HEK293 (cell line): Measurements from ENCODE around the gene FRMD3.

Experiments used
- CTCF ChIA-PET: fragments of 350-600 bp; formaldehyde crosslinking; extraction: SDS; loops from one replicate; lab custom pipeline; 2021; ENCODE audit warnings: antibody characterized with exemption; lab: Yijun Ruan, JAX
- POLR2A ChIA-PET: fragments of 300-600 bp; formaldehyde crosslinking; extraction: SDS; loops from one replicate; lab custom pipeline; 2020; ENCODE audit warnings: antibody characterized with exemption, inconsistent platforms; lab: Yijun Ruan, JAX
- H3K27ac ChIP-seq: fragments of 200-500 bp; sonication (Bioruptor generic); 2 replicates; pipeline ENCODE4 v1.5.1; 2014; ENCODE audit warnings: low read depth, low read length, control low read depth, inconsistent platforms; ENCODE audit errors: extremely low read depth
- H3K36me3 ChIP-seq, 2 experiments: fragments of 200-500 bp in 1 of 2; sonication (Bioruptor generic) in 1 of 2; 1 replicate in 1 of 2; 2 replicates in 1 of 2; pipeline ENCODE4 v1.5.1; 2014 to 2017; ENCODE audit warnings: inconsistent platforms in 2 of 2, low read length in 2 of 2; ENCODE audit not compliant: control insufficient read depth in 2 of 2, insufficient read depth in 1 of 2
- H3K4me1 ChIP-seq: fragments of 200-500 bp; sonication (Bioruptor generic); 2 replicates; pipeline ENCODE4 v1.5.1; 2014; ENCODE audit warnings: mild to moderate bottlenecking, low read length, inconsistent platforms; ENCODE audit not compliant: control insufficient read depth, insufficient read depth
- H3K4me3 ChIP-seq: 2 replicates; pipeline ENCODE4 v1.5.1; 2011; ENCODE audit warnings: low read depth, mild to moderate bottlenecking, control low read depth, low read length, moderate library complexity
- H3K9me3 ChIP-seq: fragments of 200-500 bp; sonication (Bioruptor generic); 2 replicates; pipeline ENCODE4 v1.5.1; 2014; ENCODE audit warnings: low read depth, low read length, inconsistent platforms; ENCODE audit not compliant: control insufficient read depth, insufficient read depth
- HOXC10 ChIP-seq: sonication (generic); formaldehyde crosslinking; IDR thresholded peaks from 2 replicates; pipeline ENCODE4 v1.8.1; 2023; ENCODE audit warnings: mild to moderate bottlenecking, missing genetic modification reagents
- REPIN1 ChIP-seq: fragments of 450-650 bp; formaldehyde crosslinking; IDR thresholded peaks from 2 replicates; pipeline ENCODE4 v1.5.1; 2017; ENCODE audit warnings: missing biosample characterization, missing genetic modification characterization, low read depth
- SP3 ChIP-seq: fragments of 450-650 bp; formaldehyde crosslinking; IDR thresholded peaks from 2 replicates; pipeline ENCODE4 v1.5.1; 2016; ENCODE audit warnings: missing biosample characterization, missing genetic modification characterization
- ZBTB1 ChIP-seq: fragments of 450-650 bp; formaldehyde crosslinking; IDR thresholded peaks from 2 replicates; pipeline ENCODE4 v1.5.1; 2016; ENCODE audit warnings: missing biosample characterization, missing genetic modification characterization
- ZBTB48 ChIP-seq: fragments of 450-650 bp; formaldehyde crosslinking; IDR thresholded peaks from 2 replicates; pipeline ENCODE4 v1.5.1; 2016; ENCODE audit warnings: missing biosample characterization, missing genetic modification characterization
- ZFP41 ChIP-seq: fragments of 450-650 bp; formaldehyde crosslinking; IDR thresholded peaks from 2 replicates; pipeline ENCODE4 v1.5.1; 2016; ENCODE audit warnings: missing biosample characterization, missing genetic modification characterization, borderline replicate concordance
- ZNF10 ChIP-seq: fragments of 450-650 bp; formaldehyde crosslinking; IDR thresholded peaks from 2 replicates; pipeline ENCODE4 v1.5.1; 2017; ENCODE audit warnings: missing biosample characterization, missing genetic modification characterization
- ZNF121 ChIP-seq: fragments of 450-650 bp; formaldehyde crosslinking; IDR thresholded peaks from 2 replicates; pipeline ENCODE4 v1.5.1; 2016; ENCODE audit warnings: missing biosample characterization, missing genetic modification characterization
- ZNF132 ChIP-seq: fragments of 450-650 bp; formaldehyde crosslinking; IDR thresholded peaks from 2 replicates; pipeline ENCODE4 v1.5.1; 2017; ENCODE audit warnings: missing biosample characterization, missing genetic modification characterization, borderline replicate concordance
- ZNF133 ChIP-seq: fragments of 450-650 bp; formaldehyde crosslinking; IDR thresholded peaks from 2 replicates; pipeline ENCODE4 v1.5.1; 2016; ENCODE audit warnings: missing biosample characterization, missing genetic modification characterization
- ZNF146 ChIP-seq: fragments of 450-650 bp; formaldehyde crosslinking; IDR thresholded peaks from 2 replicates; pipeline ENCODE4 v1.5.1; 2016; ENCODE audit warnings: missing biosample characterization, missing genetic modification characterization
- ZNF169 ChIP-seq: fragments of 450-650 bp; formaldehyde crosslinking; IDR thresholded peaks from 2 replicates; pipeline ENCODE4 v1.5.1; 2016; ENCODE audit warnings: missing biosample characterization, missing genetic modification characterization
- ZNF223 ChIP-seq: fragments of 450-650 bp; formaldehyde crosslinking; IDR thresholded peaks from 2 replicates; pipeline ENCODE4 v1.5.1; 2016; ENCODE audit warnings: missing biosample characterization, missing genetic modification characterization
- ZNF302 ChIP-seq: fragments of 450-650 bp; formaldehyde crosslinking; IDR thresholded peaks from 2 replicates; pipeline ENCODE4 v1.5.1; 2016; ENCODE audit warnings: missing biosample characterization, missing genetic modification characterization, low read depth
- ZNF341 ChIP-seq: fragments of 450-650 bp; formaldehyde crosslinking; IDR thresholded peaks from 2 replicates; pipeline ENCODE4; 2016; ENCODE audit warnings: low read depth, missing biosample characterization, missing genetic modification characterization
- ZNF350 ChIP-seq: fragments of 450-650 bp; formaldehyde crosslinking; IDR thresholded peaks from 2 replicates; pipeline ENCODE4 v1.5.0; 2017; ENCODE audit warnings: missing biosample characterization, mild to moderate bottlenecking, missing genetic modification characterization
- ZNF391 ChIP-seq: fragments of 450-650 bp; formaldehyde crosslinking; IDR thresholded peaks from 2 replicates; pipeline ENCODE4 v1.5.1; 2016; ENCODE audit warnings: low read depth, missing biosample characterization, missing genetic modification characterization, borderline replicate concordance
- ZNF404 ChIP-seq: fragments of 450-650 bp; formaldehyde crosslinking; IDR thresholded peaks from 2 replicates; pipeline ENCODE4 v1.5.1; 2017; ENCODE audit warnings: missing biosample characterization, missing genetic modification characterization
- ZNF521 ChIP-seq: fragments of 450-650 bp; formaldehyde crosslinking; IDR thresholded peaks from 2 replicates; pipeline ENCODE4 v1.5.1; 2017; ENCODE audit warnings: missing biosample characterization, mild to moderate bottlenecking, missing genetic modification characterization
- ZNF529 ChIP-seq: fragments of 450-650 bp; formaldehyde crosslinking; IDR thresholded peaks from 2 replicates; pipeline ENCODE4 v1.5.1; 2017; ENCODE audit warnings: missing genetic modification characterization, missing biosample characterization; ENCODE audit not compliant: insufficient replicate concordance
- ZNF571 ChIP-seq: fragments of 450-650 bp; formaldehyde crosslinking; IDR thresholded peaks from 2 replicates; pipeline ENCODE4 v1.5.0; 2017; ENCODE audit warnings: missing biosample characterization, missing genetic modification characterization
- ZNF585B ChIP-seq: fragments of 450-650 bp; formaldehyde crosslinking; IDR thresholded peaks from 2 replicates; pipeline ENCODE4 v1.5.1; 2016; ENCODE audit warnings: missing biosample characterization, missing genetic modification characterization
- ZNF596 ChIP-seq: fragments of 450-650 bp; IDR thresholded peaks from 2 replicates; pipeline ENCODE4 v1.5.0; 2018; ENCODE audit warnings: missing biosample characterization, mild to moderate bottlenecking, missing genetic modification characterization, moderate library complexity
- ZNF791 ChIP-seq: fragments of 450-650 bp; formaldehyde crosslinking; IDR thresholded peaks from 2 replicates; pipeline ENCODE4 v1.5.1; 2016; ENCODE audit warnings: missing biosample characterization, missing genetic modification characterization
- ZSCAN23 ChIP-seq: fragments of 450-650 bp; formaldehyde crosslinking; IDR thresholded peaks from 2 replicates; pipeline ENCODE4 v1.5.1; 2016; ENCODE audit warnings: missing biosample characterization, missing genetic modification characterization
- TF ChIP-seq, protein P1 (sequence below): IDR thresholded peaks from 2 replicates; pipeline ENCODE4 v1.6.1; 2011; ENCODE audit warnings: mild to moderate bottlenecking, low read depth, low read length, borderline replicate concordance
- TF ChIP-seq, protein P2 (sequence below): fragments of 450-650 bp; formaldehyde crosslinking; IDR thresholded peaks from 2 replicates; pipeline ENCODE4 v1.5.1; 2016; ENCODE audit warnings: missing biosample characterization, missing genetic modification characterization
- TF ChIP-seq, protein P3 (sequence below): fragments of 450-650 bp; formaldehyde crosslinking; IDR thresholded peaks from 2 replicates; pipeline ENCODE4 v1.5.1; 2017; ENCODE audit warnings: missing biosample characterization, missing genetic modification characterization
- TF ChIP-seq, protein P4 (sequence below): fragments of 450-650 bp; formaldehyde crosslinking; IDR thresholded peaks from 2 replicates; pipeline ENCODE4 v1.5.1; 2016; ENCODE audit warnings: missing biosample characterization, missing genetic modification characterization
- TF ChIP-seq, protein P5 (sequence below): fragments of 450-650 bp; formaldehyde crosslinking; IDR thresholded peaks from 2 replicates; pipeline ENCODE4 v1.5.1; 2016; ENCODE audit warnings: missing biosample characterization, missing genetic modification characterization, borderline replicate concordance

FRMD3 gene

DNA sequence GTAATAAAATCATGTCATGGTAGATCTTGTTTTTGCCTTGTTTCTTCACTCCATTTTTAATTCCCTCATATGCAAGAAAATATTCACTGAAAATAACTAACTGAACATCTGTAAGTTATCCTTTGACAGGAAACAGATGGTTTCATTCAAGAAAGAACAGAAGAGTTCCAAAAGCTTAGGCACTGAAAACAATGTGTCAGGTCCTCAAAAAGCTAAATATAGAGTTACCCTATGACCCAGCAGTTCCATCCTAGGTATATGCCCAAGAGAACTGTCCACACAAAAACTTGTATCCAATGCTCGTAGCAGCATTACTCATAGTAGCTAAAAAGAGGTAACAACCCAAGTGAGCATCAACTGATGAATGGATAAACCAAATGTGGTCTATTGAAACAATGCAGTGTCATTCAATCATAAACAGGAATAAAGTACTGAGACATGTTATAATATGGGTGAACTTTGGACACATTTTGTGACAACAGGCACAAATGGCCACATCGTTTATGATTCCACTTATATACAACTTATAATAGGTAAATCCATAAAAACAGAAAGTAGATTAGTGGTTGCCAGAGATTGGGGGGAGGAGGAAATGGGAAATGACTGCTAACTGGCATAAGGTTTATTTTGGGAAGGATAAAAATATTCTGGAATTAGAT lies 231.0 kb downstream of the FRMD3 start:
- no peak overlapping the region for H3K27ac ChIP-seq
- H3K9me3 ChIP-seq, result no peaks in the 10 kb centered on the region
- ChIA-PET POLR2A (no interaction called here), CTCF (no interaction called here)
- H3K36me3 ChIP-seq, result no peaks in the 10 kb centered on the region
- H3K4me3 ChIP-seq, result no peak overlapping the region
- no peak for TF ChIP-seq ZNF350
- no peak for TF ChIP-seq ZNF146 (tag by site-specific recombination)
- TF ChIP-seq ZNF529 (tag by site-specific recombination), result no peak
- TF ChIP-seq, protein P1, sequence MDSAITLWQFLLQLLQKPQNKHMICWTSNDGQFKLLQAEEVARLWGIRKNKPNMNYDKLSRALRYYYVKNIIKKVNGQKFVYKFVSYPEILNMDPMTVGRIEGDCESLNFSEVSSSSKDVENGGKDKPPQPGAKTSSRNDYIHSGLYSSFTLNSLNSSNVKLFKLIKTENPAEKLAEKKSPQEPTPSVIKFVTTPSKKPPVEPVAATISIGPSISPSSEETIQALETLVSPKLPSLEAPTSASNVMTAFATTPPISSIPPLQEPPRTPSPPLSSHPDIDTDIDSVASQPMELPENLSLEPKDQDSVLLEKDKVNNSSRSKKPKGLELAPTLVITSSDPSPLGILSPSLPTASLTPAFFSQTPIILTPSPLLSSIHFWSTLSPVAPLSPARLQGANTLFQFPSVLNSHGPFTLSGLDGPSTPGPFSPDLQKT, result no peak
- no peak for TF ChIP-seq ZNF133
- TF ChIP-seq ZNF169 (tag by site-specific recombination), result no peak
- TF ChIP-seq ZNF10 (tag by site-specific recombination), result no peak
- no peak for TF ChIP-seq ZBTB48 (tag by site-specific recombination)
- TF ChIP-seq ZNF223 (tag by site-specific recombination), result no peak
- no peak for TF ChIP-seq SP3
- TF ChIP-seq ZNF132 (tag by site-specific recombination), result no peak
- TF ChIP-seq ZNF571 (tag by site-specific recombination), result no peak
- no peak for TF ChIP-seq ZNF121 (tag by site-specific recombination)
- TF ChIP-seq ZNF391 (tag by site-specific recombination), result no peak
- TF ChIP-seq ZNF404, result no peak
- TF ChIP-seq, protein P2, sequence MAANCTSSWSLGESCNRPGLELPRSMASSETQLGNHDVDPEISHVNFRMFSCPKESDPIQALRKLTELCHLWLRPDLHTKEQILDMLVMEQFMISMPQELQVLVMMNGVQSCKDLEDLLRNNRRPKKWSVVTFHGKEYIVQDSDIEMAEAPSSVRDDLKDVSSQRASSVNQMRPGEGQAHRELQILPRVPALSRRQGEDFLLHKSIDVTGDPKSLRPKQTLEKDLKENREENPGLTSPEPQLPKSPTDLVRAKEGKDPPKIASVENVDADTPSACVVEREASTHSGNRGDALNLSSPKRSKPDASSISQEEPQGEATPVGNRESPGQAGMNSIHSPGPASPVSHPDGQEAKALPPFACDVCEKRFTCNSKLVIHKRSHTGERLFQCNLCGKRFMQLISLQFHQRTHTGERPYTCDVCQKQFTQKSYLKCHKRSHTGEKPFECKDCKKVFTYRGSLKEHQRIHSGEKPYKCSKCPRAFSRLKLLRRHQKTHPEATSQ (tag by site-specific recombination), result no peak
- TF ChIP-seq, protein P3, sequence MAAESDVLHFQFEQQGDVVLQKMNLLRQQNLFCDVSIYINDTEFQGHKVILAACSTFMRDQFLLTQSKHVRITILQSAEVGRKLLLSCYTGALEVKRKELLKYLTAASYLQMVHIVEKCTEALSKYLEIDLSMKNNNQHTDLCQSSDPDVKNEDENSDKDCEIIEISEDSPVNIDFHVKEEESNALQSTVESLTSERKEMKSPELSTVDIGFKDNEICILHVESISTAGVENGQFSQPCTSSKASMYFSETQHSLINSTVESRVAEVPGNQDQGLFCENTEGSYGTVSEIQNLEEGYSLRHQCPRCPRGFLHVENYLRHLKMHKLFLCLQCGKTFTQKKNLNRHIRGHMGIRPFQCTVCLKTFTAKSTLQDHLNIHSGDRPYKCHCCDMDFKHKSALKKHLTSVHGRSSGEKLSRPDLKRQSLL (tag by site-specific recombination), result no peak
- TF ChIP-seq ZBTB1 (tag by site-specific recombination), result no peak
- no peak for TF ChIP-seq ZNF585B
- TF ChIP-seq, all 188 proteins: peak for 0
- no peaks in the 10 kb centered on the region for H3K4me1 ChIP-seq

DNA sequence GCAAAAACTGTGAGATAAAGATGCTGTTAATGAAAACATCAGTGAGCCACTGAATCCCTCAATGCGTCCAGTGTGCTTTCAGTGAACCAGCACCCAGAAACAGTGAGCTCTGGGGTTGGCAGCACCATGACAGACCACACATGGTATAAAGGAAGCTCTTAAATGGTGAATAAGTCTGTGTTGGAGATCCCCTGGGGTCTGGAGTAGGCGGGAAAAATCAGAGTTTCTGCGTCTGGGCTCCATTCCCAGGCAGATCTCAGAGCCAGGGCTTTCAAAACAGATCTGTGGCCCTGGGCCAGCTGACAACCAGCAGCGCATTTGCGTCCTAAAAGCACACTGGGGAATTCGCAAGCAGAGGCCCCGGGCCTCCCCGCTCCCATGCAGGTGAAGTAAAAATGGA lies 233.5 kb downstream of the FRMD3 start:
- Histone ChIP-seq H3K9me3 (no peaks in the 10 kb centered on the region), H3K27ac (no peak overlapping the region), H3K4me1 (no peaks in the 10 kb centered on the region), H3K36me3 (no peaks in the 10 kb centered on the region), H3K4me3 (no peak overlapping the region)
- POLR2A ChIA-PET, result no interaction called here
- CTCF ChIA-PET, result interaction anchor here (0.9 kb wide), 1 partner anchor 293 kb away, joined by 3 read pairs; no protein-coding TSS in a partner anchor
- TF ChIP-seq, protein P4, sequence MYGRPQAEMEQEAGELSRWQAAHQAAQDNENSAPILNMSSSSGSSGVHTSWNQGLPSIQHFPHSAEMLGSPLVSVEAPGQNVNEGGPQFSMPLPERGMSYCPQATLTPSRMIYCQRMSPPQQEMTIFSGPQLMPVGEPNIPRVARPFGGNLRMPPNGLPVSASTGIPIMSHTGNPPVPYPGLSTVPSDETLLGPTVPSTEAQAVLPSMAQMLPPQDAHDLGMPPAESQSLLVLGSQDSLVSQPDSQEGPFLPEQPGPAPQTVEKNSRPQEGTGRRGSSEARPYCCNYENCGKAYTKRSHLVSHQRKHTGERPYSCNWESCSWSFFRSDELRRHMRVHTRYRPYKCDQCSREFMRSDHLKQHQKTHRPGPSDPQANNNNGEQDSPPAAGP (tag by site-specific recombination), result no peak
- TF ChIP-seq ZNF596 (tag by site-specific recombination), result no peak
- no peak for TF ChIP-seq ZSCAN23
- no peak for TF ChIP-seq ZNF521 (tag by site-specific recombination)
- no peak for TF ChIP-seq ZNF341 (tag by site-specific recombination)
- no peak for TF ChIP-seq HOXC10 (CRISPR knock-in tag)
- TF ChIP-seq ZNF302 (tag by site-specific recombination), result no peak
- TF ChIP-seq REPIN1 (tag by site-specific recombination), result no peak
- no peak for TF ChIP-seq ZFP41 (tag by site-specific recombination)
- TF ChIP-seq, protein P5, sequence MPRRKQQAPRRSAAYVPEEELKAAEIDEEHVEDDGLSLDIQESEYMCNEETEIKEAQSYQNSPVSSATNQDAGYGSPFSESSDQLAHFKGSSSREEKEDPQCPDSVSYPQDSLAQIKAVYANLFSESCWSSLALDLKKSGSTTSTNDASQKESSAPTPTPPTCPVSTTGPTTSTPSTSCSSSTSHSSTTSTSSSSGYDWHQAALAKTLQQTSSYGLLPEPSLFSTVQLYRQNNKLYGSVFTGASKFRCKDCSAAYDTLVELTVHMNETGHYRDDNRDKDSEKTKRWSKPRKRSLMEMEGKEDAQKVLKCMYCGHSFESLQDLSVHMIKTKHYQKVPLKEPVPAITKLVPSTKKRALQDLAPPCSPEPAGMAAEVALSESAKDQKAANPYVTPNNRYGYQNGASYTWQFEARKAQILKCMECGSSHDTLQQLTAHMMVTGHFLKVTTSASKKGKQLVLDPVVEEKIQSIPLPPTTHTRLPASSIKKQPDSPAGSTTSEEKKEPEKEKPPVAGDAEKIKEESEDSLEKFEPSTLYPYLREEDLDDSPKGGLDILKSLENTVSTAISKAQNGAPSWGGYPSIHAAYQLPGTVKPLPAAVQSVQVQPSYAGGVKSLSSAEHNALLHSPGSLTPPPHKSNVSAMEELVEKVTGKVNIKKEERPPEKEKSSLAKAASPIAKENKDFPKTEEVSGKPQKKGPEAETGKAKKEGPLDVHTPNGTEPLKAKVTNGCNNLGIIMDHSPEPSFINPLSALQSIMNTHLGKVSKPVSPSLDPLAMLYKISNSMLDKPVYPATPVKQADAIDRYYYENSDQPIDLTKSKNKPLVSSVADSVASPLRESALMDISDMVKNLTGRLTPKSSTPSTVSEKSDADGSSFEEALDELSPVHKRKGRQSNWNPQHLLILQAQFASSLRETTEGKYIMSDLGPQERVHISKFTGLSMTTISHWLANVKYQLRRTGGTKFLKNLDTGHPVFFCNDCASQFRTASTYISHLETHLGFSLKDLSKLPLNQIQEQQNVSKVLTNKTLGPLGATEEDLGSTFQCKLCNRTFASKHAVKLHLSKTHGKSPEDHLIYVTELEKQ (tag by site-specific recombination), result no peak
- TF ChIP-seq ZNF791 (tag by site-specific recombination), result no peak
